ENCODE results near the gene COL4A2.

GRCh38 chr13:110348309-110349105 lies 41.4 kb downstream of the COL4A2 start:
- no peak for TF ChIP-seq CTCF (IDR thresholded peaks at IDR 0.05 in 4 of 5, conservative IDR thresholded peaks at IDR 0.05 in 1 of 5)
- no peak for TF ChIP-seq POLR2A (IDR thresholded peaks at IDR 0.05)
